SK-N-SH treated with all-trans-retinoic acid at 6 μM for 48 hours (cell line): ENCODE measurements around the gene TAF1B.

Experiments
- SNAI2 ChIP-seq: fragments of 250-450 bp; sonication (Bioruptor Pico); IDR thresholded peaks from 2 replicates; pipeline ENCODE4 v1.5.0; 2020; ENCODE audit warnings: mild to moderate bottlenecking, moderate library complexity
- TOX ChIP-seq: fragments of 250-450 bp; sonication (Bioruptor Pico); IDR thresholded peaks from 2 replicates; pipeline ENCODE4 v1.8.0; 2021; ENCODE audit warnings: mild to moderate bottlenecking, moderate library complexity, borderline replicate concordance
- TSHZ2 ChIP-seq: fragments of 250-450 bp; sonication (Bioruptor Pico); IDR thresholded peaks from 2 replicates; pipeline ENCODE4 v1.5.0; 2020; ENCODE audit warnings: mild to moderate bottlenecking, moderate library complexity
- TF ChIP-seq, protein P1 (sequence below): fragments of 250-450 bp; sonication (Bioruptor Pico); IDR thresholded peaks from 2 replicates; pipeline ENCODE4 v1.8.0; 2020; ENCODE audit warnings: mild to moderate bottlenecking, moderate library complexity, borderline replicate concordance

DNA sequence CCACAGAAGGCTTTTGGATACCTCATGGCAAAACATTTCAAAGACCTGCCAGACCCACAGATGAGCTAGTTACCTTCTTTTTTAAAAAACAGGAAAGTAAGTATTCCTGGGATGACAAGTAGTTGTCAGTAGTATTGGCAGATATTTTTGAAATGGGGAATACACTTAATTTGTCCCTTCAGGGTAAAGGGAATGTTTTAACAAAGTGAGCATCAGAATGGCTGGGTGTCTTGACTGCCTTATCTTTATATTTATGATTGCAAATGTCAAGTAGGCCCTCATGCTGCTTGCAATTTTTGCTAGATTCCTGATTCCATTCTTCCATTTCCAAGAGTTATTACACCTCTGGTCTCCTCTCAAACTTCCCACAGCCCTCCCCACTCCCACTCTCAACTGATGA lies 4.9 kb upstream of the TAF1B start:
- TF ChIP-seq TSHZ2 (CRISPR knock-in tag) (no peak), SNAI2 (CRISPR knock-in tag) (no peak), TOX (CRISPR knock-in tag) (no peak)
- TF ChIP-seq, protein P1, sequence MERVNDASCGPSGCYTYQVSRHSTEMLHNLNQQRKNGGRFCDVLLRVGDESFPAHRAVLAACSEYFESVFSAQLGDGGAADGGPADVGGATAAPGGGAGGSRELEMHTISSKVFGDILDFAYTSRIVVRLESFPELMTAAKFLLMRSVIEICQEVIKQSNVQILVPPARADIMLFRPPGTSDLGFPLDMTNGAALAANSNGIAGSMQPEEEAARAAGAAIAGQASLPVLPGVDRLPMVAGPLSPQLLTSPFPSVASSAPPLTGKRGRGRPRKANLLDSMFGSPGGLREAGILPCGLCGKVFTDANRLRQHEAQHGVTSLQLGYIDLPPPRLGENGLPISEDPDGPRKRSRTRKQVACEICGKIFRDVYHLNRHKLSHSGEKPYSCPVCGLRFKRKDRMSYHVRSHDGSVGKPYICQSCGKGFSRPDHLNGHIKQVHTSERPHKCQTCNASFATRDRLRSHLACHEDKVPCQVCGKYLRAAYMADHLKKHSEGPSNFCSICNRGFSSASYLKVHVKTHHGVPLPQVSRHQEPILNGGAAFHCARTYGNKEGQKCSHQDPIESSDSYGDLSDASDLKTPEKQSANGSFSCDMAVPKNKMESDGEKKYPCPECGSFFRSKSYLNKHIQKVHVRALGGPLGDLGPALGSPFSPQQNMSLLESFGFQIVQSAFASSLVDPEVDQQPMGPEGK, result no peak
